ENCODE data around the gene STON2. TPM values are rescaled to one million over a fixed set of nuclear protein-coding genes. Genes with fewer than 3 reads are reported as not detected.

The STON2 gene
- total and polyA plus RNA-seq, 4 donors, result 1.9 to 30.0 (median 7.3) TPM

GRCh38 chr14:81449576-81449975, 49.5 kb upstream of the STON2 start:
- Histone ChIP-seq H3K4me3 (ENCODE audit: low read depth in 1 of 3, low read length in 3 of 3) (no peak overlapping the region), H3K9me3 (ENCODE audit: control insufficient read depth in 4 of 4, low read length in 3 of 4) (no peaks in the 10 kb centered on the region), H3K36me3 (ENCODE audit: control insufficient read depth in 4 of 4, insufficient read depth in 3 of 4, low read depth in 1 of 4, low read length in 3 of 4) (no peaks in the 10 kb centered on the region), H3K9ac (ENCODE audit: low read depth in 1 of 2, low read length in 2 of 2) (no peak overlapping the region), H3K27ac (ENCODE audit: low read depth in 1 of 2, low read length in 2 of 2) (no peak overlapping the region), H3K27me3 (ENCODE audit: control insufficient read depth in 4 of 4, insufficient read depth in 4 of 4, low read length in 3 of 4) (no peaks in the 10 kb centered on the region), H3K4me1 (ENCODE audit: control insufficient read depth in 4 of 4, insufficient read depth in 4 of 4, low read length in 3 of 4) (peaks cover 0 to 8% (median 6%) of the 10 kb centered on the region in 4 donors)
- no peak for DNase-seq (ENCODE audit: low spot score)
- WGBS, result 74% methylated on average over 6 of the region's 6 CpGs
- no peak for TF ChIP-seq ATF3 (IDR thresholded peaks at IDR 0.05)
- no peak for TF ChIP-seq REST (IDR thresholded peaks at IDR 0.05)
- no peak for TF ChIP-seq YY1 (IDR thresholded peaks at IDR 0.05)
- TF ChIP-seq NR2F2 (IDR thresholded peaks at IDR 0.05), result no peak
- no peak for TF ChIP-seq FOXA2 (IDR thresholded peaks at IDR 0.05)

GRCh38 chr14:81449114-81449513, 49.0 kb upstream of the STON2 start:
- 13% methylated on average over 4 of the region's 4 CpGs for WGBS

More at GRCh38 chr14:81449114-81449513, 49.0 kb upstream of the STON2 start:
- DNase-seq (ENCODE audit: low spot score), result no peak
- no peak overlapping the region for H3K9ac ChIP-seq (ENCODE audit: low read depth in 1 of 2, low read length in 2 of 2)
- H3K27ac ChIP-seq (ENCODE audit: low read depth in 1 of 2, low read length in 2 of 2), result peak overlapping the region in 1 of 2 donors; percentile 7
- no peaks in the 10 kb centered on the region for H3K27me3 ChIP-seq (ENCODE audit: control insufficient read depth in 4 of 4, insufficient read depth in 4 of 4, low read length in 3 of 4)
- peaks cover 0 to 8% (median 6%) of the 10 kb centered on the region in 4 donors for H3K4me1 ChIP-seq (ENCODE audit: control insufficient read depth in 4 of 4, insufficient read depth in 4 of 4, low read length in 3 of 4)
- TF ChIP-seq NR2F2 (IDR thresholded peaks at IDR 0.05), result peak; percentile 25
- TF ChIP-seq SP1 (IDR thresholded peaks at IDR 0.05), result peak; percentile 45
- TF ChIP-seq RAD21 (IDR thresholded peaks at IDR 0.05), result peak; percentile 32 to 62
- TF ChIP-seq EGR1 (IDR thresholded peaks at IDR 0.05; ENCODE audit: low read depth in 2 of 2), result no peak
- TF ChIP-seq RXRA (IDR thresholded peaks at IDR 0.05), result peak in 1 of 2 donors; percentile 68
- TF ChIP-seq FOXA2 (IDR thresholded peaks at IDR 0.05), result peak; percentile 13
- no peak for TF ChIP-seq HNF4G (IDR thresholded peaks at IDR 0.05)
- peak in 1 of 2 donors; percentile 20 for TF ChIP-seq JUND (IDR thresholded peaks at IDR 0.05)
- peak; percentile 40 for TF ChIP-seq YY1 (IDR thresholded peaks at IDR 0.05)
- TF ChIP-seq HNF4A (conservative IDR thresholded peaks at IDR 0.05), result peak; percentile 27 to 46
- no peak for TF ChIP-seq ATF3 (IDR thresholded peaks at IDR 0.05)
- TF ChIP-seq GABPA (IDR thresholded peaks at IDR 0.05 in 1 of 2, conservative IDR thresholded peaks at IDR 0.05 in 1 of 2), result no peak
- peak; percentile 59 for TF ChIP-seq MAX (IDR thresholded peaks at IDR 0.05)
- no peak for TF ChIP-seq CTCF (IDR thresholded peaks at IDR 0.05; ENCODE audit: low read depth, low read length, missing input control)
- TF ChIP-seq REST (IDR thresholded peaks at IDR 0.05), result peak; percentile 27
- peak; percentile 25 for TF ChIP-seq ZBTB33 (IDR thresholded peaks at IDR 0.05)
- TF ChIP-seq TAF1 (conservative IDR thresholded peaks at IDR 0.05), result no peak
- no peak for TF ChIP-seq FOXA1 (IDR thresholded peaks at IDR 0.05)
- no peak overlapping the region for H3K4me3 ChIP-seq (ENCODE audit: low read depth in 1 of 3, low read length in 3 of 3)
- H3K36me3 ChIP-seq (ENCODE audit: control insufficient read depth in 4 of 4, insufficient read depth in 3 of 4, low read depth in 1 of 4, low read length in 3 of 4), result no peaks in the 10 kb centered on the region
- no peaks in the 10 kb centered on the region for H3K9me3 ChIP-seq (ENCODE audit: control insufficient read depth in 4 of 4, low read length in 3 of 4)
